Germinal center (tissue), 1 donor: ENCODE data around the gene TNFAIP3.
"Not testable (repeated sequence)": the region's sequence is repeated elsewhere in the genome, so short reads cannot be mapped to it uniquely, and the experiment has no call there.

Source experiments
- DNase-seq: peaks from one replicate; pipeline ENCODE4 v3.0.0; 2012; ENCODE audit warnings: mixed read lengths, low spot score

Gene TNFAIP3

DNA sequence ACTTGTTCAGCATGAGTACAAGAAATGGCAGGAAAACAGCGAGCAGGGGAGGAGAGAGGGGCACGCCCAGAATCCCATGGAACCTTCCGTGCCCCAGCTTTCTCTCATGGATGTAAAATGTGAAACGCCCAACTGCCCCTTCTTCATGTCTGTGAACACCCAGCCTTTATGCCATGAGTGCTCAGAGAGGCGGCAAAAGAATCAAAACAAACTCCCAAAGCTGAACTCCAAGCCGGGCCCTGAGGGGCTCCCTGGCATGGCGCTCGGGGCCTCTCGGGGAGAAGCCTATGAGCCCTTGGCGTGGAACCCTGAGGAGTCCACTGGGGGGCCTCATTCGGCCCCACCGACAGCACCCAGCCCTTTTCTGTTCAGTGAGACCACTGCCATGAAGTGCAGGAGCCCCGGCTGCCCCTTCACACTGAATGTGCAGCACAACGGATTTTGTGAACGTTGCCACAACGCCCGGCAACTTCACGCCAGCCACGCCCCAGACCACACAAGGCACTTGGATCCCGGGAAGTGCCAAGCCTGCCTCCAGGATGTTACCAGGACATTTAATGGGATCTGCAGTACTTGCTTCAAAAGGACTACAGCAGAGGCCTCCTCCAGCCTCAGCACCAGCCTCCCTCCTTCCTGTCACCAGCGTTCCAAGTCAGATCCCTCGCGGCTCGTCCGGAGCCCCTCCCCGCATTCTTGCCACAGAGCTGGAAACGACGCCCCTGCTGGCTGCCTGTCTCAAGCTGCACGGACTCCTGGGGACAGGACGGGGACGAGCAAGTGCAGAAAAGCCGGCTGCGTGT is 11.6 kb downstream of the TNFAIP3 start:
- DNase-seq = no peak

DNA sequence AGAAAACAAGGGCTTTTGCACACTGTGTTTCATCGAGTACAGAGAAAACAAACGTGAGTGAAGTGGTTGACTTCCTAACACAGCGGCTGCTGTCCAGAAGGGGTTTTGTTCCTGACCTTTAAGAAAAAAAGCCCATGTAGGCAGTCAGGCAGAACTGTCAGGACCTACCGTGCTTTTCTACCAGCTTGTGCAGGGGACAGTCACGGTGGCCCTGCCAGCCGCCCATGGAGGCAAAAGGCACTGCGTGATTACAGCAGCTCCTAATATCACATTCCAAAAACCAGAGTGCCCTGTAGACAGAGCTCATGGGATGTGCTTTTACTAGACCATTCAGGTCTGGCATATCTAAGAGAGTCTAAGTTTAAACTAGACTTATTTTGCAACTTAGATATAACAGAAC is 12.2 kb downstream of the TNFAIP3 start:
- DNase-seq = no peak

DNA sequence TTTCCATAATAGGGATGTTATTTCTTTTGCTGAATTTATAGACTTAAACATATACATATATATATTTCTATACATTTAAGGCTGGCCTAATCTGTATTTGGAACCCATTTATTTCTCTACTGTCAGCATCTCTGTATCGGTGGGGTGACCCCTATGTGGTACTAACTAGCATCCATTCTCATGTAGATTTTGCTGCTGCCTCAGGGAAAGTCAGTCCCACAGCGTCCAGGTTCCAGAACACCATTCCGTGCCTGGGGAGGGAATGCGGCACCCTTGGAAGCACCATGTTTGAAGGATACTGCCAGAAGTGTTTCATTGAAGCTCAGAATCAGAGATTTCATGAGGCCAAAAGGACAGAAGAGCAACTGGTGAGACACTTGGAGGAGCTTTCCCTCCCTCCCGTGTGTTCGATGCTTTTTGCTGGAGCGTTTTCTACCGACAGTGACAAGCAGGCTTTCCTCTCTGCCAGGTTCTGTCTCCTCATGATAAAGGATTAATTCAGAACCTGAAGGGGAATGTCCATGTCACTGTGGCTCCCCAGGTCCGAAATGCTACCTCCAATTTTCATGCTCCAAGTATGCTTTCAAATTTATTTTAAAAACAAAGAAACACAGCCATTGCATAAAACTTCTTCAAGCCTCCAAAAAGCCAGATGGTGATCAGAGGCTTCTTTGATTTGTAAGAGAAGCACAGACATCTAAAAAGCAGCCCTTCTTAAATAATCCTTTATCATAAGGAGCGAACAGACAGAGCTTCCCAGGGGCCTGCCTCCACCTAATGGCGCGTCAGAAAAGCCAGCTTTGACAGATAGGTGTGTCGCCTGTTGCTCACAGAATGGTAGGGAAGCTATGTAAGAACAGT is 13.1 kb downstream of the TNFAIP3 start:
- no peak for DNase-seq

DNA sequence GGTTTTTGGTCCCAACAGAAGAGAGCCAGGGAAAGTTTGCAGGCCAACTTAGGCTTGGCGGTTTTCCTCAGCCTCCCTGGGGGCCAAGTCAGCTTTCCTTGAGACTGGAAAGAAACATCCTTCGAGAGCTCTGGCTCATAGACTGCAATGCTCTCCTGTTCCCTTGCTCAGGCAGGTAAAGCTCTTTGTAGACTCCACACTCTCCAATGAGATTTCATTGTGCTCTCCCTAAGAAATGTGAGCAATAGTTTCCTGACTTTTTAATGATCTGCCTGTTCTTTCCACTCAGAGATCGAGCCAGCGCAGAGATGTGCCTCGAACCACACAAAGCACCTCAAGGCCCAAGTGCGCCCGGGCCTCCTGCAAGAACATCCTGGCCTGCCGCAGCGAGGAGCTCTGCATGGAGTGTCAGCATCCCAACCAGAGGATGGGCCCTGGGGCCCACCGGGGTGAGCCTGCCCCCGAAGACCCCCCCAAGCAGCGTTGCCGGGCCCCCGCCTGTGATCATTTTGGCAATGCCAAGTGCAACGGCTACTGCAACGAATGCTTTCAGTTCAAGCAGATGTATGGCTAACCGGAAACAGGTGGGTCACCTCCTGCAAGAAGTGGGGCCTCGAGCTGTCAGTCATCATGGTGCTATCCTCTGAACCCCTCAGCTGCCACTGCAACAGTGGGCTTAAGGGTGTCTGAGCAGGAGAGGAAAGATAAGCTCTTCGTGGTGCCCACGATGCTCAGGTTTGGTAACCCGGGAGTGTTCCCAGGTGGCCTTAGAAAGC is 13.9 kb downstream of the TNFAIP3 start:
- DNase-seq = no peak

DNA sequence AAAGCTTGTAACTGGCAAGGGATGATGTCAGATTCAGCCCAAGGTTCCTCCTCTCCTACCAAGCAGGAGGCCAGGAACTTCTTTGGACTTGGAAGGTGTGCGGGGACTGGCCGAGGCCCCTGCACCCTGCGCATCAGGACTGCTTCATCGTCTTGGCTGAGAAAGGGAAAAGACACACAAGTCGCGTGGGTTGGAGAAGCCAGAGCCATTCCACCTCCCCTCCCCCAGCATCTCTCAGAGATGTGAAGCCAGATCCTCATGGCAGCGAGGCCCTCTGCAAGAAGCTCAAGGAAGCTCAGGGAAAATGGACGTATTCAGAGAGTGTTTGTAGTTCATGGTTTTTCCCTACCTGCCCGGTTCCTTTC is 14.4 kb downstream of the TNFAIP3 start:
- DNase-seq = no peak

DNA sequence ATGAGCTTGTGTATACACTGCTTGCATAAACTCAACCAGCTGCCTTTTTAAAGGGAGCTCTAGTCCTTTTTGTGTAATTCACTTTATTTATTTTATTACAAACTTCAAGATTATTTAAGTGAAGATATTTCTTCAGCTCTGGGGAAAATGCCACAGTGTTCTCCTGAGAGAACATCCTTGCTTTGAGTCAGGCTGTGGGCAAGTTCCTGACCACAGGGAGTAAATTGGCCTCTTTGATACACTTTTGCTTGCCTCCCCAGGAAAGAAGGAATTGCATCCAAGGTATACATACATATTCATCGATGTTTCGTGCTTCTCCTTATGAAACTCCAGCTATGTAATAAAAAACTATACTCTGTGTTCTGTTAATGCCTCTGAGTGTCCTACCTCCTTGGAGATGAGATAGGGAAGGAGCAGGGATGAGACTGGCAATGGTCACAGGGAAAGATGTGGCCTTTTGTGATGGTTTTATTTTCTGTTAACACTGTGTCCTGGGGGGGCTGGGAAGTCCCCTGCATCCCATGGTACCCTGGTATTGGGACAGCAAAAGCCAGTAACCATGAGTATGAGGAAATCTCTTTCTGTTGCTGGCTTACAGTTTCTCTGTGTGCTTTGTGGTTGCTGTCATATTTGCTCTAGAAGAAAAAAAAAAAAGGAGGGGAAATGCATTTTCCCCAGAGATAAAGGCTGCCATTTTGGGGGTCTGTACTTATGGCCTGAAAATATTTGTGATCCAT is 15.3 kb downstream of the TNFAIP3 start:
- DNase-seq = no peak

DNA sequence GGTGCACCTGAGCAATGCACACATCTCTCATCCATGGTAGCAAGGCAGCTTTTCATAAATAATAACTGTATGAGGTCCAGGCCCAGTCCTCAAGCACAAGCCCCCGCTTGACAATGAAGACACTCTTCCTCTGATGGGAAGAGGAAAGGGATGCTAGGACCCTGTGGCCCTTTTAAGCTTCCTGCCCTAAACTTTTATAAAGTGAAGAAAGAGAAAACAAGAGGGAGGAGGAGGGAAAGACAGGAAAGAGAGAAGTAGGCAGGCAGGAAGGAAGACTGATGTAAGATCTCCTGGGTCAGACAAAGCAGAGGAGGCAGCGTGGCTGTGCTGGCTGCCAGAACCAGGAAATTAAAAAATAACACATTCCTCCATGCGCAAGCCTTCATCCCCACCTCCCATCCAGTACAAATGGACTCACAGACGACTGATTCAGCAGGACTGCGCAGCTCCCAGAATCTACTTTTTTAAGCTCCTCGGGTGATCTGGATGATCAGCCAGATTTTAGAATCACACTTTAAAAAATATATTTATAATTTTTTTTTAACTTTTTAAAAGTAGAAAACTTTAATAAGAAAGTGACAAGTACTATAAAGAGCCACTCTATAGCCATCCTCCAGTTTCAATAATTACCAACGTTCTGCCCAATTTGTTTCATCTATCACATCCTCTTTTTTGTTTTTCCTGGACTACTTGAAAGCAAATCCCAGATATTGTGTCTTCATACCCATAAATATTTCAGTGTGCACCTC is 16.5 kb downstream of the TNFAIP3 start:
- DNase-seq = no peak

DNA sequence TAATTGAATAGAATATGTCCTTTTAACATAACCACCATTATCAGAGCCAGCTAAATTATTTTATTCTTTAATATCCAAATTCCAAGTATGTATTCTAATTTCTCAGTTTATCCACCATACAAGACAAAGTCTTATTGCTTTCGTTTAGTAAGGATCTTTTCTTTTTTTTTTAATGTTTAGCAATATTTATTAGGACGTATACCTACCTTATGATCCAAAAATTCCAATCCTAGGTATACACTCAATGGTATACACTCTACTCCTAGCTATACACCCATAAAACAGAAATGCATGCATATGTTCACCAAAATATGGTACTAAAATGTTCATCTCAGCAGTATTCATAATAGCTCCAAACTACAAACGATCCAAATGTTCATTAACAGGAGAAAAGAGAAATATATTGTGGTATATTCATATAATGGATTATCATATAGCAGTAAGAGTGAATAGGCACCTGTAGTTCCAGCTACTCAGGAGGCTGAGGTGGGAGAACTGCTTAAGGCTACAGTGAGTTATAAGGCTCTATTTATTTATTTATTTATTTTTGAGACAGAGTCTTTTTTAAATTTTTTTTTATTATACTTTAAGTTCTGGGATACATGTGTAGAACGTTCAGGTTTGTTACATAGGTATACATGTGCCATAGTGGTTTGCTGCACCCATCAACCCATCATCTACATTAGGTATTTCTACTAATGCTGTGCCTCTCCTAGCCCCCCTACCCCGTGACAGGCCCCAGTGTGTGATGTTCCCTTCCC is 17.3 kb downstream of the TNFAIP3 start:
- no peak for DNase-seq

DNA sequence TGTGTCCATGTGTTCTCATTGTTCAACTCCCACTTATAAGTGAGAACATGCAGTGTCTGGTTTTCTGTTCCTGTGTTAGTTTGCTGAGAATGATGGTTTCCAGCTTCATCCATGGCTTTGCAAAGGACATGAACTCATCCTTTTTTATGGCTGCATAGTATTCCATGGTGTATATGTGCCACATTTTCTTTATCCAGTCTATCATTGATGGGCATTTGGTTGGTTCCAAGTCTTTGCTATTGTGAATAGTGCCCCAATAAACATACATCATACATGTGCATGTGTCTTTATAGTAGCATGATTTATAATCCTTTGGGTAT is 17.8 kb downstream of the TNFAIP3 start:
- DNase-seq = not testable (repeated sequence)

DNA sequence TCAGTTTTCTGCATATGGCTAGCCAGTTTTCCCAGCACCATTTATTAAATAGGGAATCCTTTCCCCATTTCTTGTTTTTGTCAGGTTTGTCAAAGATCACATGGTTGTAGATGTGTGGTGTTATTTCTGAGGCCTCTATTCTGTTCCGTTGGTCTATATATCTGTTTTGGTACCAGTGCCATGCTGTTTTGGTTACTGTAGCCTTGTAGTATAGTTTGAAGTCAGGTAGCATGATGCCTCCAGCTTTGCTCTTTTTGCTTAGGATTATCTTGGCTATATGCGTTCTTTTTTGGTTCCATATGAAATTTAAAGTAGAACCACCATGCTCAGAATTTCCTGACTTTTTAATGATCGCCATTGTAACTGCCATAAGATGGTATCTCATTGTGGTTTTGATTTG is 19.2 kb downstream of the TNFAIP3 start:
- DNase-seq = not testable (repeated sequence)

DNA sequence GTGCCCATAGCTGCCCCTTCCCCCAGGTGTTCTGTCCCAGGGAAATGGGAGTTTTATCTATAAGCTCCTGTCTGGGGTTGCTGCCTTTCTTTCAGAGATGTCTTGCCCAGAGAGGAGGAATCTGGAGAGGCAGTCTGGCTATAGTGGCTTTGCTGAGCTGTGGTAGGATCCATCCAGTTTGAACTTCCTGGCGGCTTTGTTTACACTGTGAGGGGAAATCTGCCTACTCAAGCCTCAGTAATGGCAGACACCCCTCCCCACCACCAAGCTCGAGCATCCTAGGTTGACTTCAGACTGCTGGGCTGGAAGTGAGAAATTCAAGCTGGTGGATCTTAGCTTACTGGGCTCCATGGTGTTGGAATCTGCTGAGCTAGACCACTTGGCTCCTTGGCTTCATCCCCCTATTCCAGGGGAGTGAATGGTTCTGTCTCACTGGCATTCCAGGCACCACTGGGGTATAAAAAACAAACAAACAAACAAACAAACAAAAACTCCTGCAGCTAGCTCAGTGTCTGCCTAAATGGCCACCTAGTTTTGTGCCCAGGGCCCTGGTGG is 24.0 kb downstream of the TNFAIP3 start:
- DNase-seq = no peak

DNA sequence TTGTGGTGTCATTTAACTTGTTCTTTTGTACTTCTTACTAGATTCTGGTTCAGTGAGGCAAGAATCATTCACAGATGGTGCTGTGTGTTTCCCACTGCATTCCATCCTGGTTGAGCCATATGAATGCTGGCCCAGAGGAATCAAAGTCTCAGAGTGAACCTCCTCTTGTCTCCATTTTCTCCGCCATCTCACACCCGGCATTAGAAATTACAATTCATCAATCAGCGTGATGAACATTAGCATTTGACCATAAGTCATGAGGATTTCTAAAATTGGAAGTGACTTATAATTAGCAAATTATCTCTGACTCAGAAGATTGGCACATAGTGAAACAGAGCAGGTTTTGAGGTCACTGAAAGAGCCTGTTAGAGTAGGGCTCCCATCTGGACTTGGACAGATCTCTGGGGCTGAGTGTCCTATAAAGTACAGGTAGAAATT is 25.2 kb downstream of the TNFAIP3 start:
- no peak for DNase-seq

DNA sequence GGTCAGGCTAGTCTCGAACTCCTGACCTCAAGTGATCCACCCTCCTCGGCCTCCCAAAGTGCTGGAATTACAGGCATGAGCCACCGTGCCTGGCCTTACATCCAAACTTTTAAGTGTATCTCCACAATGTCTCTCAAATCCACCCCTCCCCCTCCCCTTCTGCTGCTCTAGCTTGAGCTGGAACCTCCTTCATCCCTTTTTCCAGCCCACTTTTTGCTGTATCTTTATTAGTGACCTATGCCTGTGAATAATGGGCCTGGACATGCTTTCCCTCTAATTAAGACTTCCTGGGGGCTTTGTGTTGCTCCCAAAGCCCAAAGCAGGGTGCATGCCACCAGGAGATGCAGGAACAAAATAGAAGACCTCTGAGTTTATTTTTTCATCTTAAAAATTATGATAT is 26.1 kb downstream of the TNFAIP3 start:
- no peak for DNase-seq

DNA sequence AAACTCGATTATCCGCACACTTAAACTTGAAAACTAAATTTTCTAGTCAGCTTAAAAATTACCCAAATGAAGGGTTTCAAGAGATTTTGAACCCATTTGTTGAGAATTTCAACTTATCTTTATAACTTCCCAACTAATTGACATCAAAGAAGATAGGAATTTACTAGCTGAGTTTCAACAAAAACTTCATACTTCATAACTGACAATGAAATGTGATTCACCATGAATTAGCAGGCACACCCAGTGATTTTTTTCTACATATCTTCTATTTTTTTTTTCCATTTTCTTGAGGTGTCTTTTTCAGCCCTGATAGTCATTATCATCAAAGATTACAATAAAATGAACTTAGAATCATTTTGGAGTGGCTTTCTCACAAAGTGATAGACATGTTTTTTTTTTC is 26.7 kb downstream of the TNFAIP3 start:
- DNase-seq = no peak

DNA sequence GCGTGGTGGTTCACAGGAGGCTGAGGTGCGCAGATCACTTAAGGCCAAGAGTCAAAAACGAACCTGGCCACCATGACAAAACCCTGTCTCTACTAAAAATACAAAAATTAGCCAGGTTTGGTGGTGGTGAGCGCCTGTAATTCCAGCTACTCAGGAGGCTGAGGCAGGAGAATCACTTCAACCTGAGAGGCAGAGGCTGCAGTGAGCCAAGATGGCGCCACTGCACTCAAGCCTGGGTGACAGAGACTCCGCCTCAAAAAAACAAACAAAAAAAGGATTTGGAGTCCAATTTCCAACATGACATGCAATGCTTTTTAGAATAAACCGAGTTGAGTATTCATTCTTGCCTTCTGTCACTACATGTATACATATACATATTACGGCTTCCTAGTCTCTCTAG is 27.3 kb downstream of the TNFAIP3 start:
- not testable (repeated sequence) for DNase-seq

DNA sequence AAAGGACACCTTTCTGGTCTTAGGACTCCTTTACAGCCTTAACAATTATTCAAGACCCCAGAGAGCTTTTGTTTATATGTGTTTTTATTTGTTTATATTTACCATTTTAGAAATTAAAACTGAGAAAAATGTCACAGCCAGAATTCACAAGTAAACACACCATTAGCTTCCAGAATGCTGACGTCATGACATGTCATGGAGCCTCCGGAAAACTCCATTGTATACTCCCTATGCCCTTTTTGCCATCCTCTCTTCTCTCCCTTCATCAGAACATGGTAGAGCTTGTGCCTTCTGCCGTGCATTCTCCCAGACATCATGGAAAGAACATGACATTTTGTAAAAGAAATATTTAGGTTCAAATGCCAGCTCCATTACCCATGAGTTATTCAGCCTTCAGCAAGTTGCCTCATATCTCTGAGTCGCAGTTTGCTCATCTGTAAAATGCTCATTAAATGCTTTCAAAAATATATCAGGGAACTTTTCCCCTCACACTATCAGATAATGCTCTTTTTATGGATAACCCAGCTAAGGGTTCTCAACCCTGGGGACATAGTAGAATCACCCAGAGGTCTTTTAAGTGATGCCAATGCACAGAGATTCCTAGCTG is 27.8 kb downstream of the TNFAIP3 start:
- no peak for DNase-seq

DNA sequence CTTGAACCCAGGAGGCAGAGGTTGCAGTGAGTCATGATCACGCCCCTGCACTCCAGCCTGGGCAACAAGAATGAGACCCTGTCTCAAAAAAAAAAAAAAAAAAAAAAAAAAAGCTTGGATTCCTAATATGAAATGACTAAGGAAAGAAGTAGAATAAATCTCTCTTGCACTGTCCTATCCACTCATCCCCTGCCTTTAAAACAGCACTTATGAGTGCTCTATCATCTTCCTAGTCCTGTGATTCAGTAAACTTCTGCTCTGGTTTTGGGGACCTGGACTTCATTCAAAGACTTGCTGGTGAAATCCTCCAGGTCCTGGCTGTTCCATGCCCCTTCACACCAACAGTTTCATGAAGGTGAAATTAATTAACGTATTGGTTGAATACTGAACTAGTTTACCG is 29.6 kb downstream of the TNFAIP3 start:
- DNase-seq = no peak

DNA sequence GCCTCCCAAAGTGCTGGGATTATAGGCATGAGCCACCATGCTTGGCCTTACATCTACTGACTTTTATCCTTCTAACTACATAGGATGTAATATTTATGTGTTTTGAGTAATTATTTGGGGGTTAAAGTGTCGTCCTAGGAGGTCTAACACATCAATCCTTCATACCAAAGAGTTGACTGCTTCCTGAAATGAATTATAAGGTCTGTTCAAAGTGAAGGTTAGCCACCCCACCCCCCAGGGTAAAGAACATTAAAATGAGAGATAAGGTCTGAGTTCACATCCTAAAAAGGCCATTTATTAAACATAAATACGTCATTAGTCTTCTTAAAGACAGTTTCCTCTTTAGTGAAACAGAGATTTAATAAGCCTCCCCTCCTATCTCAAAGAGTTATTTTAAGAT is 33.8 kb downstream of the TNFAIP3 start:
- DNase-seq = no peak

DNA sequence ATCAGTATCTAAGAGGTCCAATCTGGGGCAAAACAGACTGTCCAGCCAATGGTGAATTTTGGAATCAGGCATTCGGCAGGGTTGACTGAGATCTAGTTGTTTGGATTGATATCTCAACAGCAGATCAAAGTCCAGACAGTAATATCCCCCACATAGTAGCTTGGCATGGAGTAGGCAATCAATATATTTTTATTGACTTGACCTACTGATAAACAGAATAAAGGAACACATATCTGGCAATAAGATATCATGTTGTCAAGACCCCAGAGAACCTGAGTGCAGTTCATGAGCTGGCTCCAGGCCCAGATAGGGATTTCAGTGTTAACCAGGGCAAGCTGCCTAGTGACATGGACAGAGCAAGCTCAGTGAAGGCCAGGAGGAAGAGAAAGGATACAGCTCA is 34.4 kb downstream of the TNFAIP3 start:
- DNase-seq = no peak

DNA sequence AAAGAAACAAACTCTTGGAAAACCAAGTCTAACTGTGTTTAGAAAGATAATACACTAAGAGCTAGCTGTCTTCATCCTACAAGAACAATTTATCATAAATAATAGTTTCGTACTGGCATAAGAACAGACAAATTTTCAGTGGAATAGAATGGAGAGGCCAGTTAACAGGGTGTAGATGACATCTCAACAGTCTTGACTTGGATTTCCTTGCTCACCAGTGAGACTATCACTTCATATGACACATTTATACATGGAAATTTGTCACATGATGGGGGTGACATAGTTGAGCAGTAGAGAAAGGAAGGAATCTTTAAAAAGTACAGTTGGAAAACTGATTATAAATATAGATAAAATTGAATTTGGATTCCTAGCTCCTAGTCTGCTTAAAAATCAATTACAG is 35.6 kb downstream of the TNFAIP3 start:
- DNase-seq = no peak
